8988T (cell line): Measurements from ENCODE around the gene SLC16A4.
"Not testable (repeated sequence)": the region's sequence is repeated elsewhere in the genome, so short reads cannot be mapped to it uniquely, and the experiment has no call there.

Experiments
- DNase-seq: peaks from one replicate; pipeline ENCODE4 v3.0.0; 2011

SLC16A4 gene

DNA sequence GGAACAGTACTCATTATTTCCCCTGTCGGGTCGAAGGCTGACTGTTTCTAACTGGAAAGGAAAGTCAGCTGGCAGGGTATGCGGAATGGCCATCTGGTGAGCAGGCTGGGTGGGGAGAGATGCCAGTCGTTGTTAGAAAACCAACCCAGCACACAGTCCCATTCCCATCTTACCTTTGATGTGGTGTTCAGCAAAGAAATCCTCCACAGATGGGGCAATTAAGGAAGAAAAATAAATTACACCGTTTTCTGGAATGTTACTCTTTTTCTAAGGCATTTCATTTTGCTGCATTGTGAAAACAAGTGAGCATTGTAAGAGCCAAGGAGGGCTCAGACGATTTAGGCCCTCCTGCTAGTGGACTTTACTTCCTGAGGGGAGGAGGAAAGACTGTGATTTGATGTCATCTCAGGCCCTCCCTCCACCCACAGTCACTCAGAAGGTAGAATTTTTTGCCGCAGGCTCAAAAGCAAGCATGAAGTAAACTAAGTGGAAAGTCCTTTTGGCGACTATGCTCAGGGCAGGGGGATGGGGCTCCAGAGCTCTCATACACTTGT is at the start of gene SLC16A4:
TSS of gene SLC16A4 (minus strand) at position 335 of the 554 bp plus-strand sequence. CDS start 1,703 bp downstream, outside the sequence.
- no peak for DNase-seq

DNA sequence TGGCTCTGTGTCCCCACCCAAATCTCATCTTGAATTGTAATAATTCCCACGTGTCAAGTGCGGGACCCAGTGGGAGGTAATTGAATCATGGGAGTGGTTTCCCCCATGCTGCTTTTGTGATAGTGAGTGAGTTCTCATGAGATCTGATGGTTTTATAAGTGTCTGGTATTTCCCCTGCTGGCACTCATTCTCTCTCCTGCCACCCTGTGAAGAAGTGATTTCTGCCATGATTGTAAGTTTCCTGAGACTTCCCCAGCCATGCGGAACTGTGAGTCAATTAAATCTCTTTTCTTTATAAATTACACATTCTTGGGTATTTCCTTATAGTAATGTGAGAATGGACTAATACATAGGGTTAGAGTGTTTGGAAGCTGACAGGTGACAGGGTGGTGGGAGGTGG is 49.0 kb upstream of the SLC16A4 start:
- DNase-seq = not testable (repeated sequence)

DNA sequence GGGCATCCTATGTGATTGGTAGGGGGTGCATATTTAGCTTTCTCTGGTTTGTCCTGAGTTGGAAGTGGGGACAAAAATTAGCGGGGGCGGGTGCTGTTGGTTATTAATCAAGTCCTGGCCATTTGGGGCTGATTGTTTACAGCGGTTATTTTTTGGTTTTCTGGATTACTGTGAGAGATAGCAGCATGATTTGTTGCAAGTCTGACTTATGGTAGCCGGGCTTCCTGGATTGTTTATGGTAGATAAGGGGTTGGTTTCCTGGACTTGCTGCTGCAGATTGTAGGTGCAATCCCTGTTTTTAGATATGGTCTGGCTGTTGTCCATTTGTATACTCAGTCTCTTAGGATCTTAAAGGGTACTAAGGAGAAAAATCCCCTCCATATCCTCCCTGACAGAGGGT is 48.1 kb upstream of the SLC16A4 start:
- no peak for DNase-seq

DNA sequence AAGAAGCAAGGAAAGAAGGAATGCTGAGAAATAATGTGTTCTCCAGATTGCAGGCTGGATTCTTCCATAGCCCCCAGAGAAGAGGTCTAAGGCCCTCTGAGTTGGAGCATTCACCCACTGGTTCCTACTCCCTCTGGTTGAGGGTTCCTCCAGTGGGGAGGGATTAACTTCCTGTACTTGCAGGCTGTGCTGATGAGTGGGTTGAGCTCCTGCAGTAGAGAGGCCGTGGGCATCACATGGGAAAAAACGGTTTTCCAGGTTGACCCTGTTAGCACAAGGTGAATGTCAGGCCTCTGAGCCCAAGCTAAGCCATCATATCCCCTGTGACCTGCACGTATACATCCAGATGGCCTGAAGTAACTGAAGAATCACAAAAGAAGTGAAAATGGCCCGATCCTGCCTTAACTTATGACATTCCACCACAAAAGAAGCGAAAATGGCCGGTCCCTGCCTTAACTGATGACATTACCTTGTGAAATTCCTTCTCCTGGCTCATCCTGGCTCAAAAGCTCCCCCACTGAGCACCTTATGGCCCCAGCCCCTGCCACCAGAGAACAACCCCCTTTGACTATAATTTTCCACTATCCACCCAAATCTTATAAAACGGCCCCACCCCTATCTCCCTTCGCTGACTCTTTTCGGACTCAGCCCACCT is 46.9 kb upstream of the SLC16A4 start:
- DNase-seq = not testable (repeated sequence)

DNA sequence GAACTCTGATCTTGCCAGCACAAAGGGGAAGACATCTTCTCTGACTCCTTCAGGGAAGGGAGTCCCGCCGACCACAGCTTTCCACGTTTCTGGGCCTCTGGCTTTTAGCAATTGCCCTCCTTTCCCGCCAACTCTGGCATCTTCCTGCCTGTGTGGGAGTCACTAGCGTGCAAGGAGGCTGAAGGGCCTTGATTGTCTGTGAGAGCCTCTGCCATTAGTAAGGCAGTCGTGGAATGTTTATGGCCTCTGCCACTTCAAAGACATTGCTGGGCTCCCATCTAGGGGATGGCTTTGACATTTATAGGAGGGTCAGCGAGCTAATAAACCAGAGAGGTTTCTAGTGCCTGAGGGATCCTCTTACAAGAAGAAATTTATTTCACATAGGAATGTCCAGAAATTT is 45.8 kb upstream of the SLC16A4 start:
- DNase-seq = no peak

DNA sequence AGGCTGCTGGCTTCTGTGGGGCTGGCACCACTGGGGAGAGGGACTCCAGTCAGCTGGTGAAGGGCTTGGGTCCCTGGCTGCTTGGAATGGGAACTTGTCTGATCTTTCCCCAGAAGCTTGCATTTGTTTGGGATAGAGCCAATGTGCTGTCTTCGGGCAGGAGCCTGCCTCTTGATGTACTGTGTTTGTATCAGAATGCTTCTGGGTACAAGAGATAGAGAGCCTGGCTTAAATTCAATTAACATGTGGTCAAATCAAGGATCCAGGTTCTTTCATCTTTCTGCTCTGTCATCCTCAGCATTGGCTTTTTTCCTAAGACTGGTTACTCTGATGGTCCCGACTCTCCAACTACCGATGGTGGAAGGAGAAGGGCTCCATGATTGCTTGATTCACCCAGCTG is 44.1 kb upstream of the SLC16A4 start:
- DNase-seq = no peak

DNA sequence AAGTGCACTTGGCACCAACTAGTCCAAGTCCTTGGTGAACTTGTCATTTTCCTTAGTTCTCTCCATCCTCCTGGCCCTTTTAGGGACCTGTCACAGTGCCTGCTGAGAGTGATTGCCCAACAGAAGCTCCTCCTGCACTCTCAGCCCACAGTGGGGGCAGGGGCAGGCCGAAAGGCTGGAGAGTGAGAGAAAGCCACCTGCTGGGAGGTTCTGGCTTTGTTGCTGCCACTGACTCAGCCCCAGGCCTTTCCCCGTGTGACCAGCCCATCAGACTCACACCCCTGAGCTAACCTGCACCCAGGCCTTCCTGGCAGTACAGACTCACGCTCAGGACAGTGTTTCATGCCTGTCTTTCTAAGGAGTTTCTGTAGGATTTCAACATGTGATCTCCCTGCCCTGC is 43.0 kb upstream of the SLC16A4 start:
- DNase-seq = peak; percentile 39

DNA sequence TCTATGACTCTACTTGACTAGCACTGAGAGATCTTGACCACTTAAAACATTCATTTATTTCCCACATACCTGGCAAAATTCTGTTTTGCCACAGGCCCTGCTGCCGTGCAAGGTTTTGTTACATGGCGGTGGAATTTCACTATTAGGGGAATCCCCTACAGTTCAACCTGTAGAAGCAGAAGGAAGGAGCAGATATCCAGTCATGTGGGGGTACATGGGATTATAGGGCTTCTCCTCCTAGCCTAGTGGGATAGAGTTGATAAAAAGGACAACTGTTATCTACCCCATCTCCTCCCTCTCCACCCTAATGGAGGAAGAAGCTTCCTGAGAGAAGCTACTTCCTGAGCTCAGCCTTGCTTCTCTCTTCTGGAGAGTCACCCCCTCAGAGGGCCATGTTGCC is 42.4 kb upstream of the SLC16A4 start:
- no peak for DNase-seq

DNA sequence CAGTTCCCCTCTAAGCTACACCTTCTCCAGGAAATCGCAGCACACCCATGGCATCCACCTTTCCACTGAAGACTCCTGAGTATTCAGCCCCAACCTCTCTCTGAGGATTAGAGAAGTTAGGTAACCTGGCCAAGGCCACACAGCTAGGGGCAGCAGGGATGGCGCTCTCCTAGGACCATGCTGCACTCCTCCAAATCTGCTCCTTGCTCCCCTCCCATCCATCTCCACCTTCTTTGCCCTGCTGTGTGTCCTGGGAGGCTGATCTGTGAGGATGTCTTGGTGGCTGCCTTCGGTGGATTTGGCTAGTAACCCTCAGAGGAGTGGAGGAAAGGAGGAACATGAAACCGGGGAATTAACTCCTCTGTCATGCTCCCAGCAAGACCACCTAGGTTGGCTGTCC is 40.1 kb upstream of the SLC16A4 start:
- DNase-seq = no peak

DNA sequence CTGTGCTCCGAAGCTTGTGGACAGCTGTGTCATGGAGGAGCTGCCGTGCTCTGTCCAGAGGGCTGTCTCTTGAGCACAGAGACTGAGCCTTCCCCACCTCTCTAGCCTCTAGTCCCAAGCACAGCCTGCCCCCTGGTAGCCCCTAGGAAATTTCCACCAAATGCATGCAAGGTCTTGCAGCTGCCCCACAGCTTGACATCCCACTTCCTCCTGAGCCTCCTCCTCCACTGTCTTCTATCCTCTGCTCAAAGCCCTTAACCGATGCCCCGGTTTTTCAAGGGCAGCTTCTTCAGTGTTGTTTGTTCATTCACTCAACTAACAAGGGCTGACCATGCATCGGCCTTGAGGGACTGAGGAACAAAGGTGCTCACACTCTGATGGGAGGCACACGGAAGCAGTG is 39.5 kb upstream of the SLC16A4 start:
- no peak for DNase-seq

DNA sequence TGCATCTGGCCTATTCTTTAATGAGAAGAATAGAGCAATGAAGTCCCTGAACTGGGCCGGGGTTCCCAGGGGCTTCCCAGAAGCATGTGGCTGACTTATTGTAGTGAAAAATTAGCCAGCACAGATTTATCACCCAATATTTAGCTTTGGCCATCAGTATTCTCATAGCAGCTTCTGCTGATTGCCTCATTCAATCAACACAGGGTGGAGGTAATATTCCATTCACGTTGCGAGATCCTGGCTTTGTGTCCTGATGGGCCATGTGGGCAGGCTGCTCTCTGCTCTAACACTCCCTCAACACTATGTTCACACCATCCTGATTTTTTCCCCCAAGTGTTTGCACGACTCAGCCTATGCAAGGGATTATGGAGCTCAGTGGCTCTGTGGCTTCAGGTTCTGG is 38.1 kb upstream of the SLC16A4 start:
- DNase-seq = no peak

DNA sequence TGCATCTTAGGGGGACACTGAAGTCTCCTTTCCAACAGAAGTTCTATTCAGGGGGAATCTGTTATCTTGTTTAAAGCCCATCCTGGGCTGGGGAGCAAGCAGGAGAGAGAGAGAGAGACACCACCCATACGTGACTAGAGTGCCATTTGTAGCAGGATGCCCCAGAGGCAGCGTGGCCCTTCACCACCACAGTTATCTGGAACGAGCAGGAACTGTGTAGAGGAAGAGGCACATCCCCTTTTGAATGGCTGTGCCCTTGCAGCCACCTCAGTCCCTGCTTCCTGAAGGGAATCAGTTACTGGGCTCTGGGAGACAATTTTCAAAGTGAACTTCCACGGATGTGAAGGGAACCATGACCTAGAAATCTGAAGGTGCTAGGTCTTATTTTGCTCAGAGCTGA is 36.0 kb upstream of the SLC16A4 start:
- no peak for DNase-seq

DNA sequence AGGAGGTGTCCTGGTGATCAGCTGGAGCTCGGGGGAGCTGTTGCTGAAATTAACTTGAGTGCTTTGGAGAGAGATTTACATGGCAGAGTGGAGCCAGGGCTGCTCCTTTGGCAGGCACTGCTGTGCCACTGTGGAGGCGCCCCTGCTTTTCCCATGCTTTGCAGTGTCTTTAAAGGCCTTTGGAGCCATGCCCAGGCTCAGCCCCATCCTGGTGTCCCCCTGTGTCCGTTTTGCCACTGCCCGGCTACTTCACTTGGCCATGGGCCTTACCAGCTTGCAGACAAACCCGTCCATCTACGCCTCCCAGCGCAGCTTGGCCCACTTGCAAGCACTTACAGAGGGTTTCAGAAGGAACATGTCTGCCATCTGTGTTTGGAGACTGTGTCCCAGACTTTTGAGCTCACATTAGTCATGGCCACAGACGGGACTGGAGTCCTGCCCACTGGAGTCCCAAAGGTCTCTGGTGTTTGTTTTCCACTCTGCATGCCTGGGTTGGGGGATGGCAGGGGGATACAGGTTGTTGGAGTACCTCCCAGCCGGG is 34.9 kb upstream of the SLC16A4 start:
- DNase-seq = no peak

DNA sequence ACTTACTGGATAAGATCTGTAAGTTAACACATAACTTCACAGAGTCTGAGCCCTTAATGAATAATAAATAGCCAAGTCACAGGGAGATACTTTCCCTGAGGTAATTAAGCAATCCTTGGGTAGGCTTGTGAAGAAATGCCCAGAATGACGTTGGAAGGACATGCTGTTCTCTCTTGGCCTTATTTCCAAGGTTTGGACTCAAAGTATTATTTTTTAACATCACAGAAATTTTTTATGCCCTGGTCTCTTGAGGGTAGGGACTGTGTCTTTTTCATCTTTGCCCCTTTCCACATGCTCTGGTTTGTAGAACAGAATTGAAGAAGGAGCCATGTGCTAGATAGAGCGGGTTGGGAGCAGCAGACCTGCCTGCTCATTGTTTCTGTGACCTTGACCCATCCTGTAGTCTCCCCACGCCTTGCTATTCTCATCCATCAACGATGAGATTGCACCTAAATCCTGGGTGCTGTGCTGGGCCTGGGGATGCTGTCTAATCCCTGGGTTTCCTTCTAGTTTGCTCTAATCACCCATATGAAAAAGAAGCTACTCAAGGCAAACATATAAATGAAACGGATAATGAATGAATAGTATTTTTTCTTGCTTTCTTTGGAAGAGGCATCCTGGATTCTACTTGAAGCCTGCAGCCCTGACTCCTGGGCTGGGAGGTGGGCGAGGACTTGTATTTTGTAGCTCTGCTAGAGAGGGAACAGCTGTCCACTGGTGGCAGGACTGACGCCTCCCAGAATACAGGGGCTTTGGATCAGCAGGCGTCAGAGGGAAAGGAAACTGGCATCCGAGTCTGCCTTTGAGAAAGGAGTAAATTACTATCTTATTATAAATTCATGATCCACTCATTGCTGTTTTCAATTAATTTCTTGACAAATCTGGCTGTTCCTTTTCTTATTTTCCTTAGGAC is 34.1 kb upstream of the SLC16A4 start:
- DNase-seq = no peak

DNA sequence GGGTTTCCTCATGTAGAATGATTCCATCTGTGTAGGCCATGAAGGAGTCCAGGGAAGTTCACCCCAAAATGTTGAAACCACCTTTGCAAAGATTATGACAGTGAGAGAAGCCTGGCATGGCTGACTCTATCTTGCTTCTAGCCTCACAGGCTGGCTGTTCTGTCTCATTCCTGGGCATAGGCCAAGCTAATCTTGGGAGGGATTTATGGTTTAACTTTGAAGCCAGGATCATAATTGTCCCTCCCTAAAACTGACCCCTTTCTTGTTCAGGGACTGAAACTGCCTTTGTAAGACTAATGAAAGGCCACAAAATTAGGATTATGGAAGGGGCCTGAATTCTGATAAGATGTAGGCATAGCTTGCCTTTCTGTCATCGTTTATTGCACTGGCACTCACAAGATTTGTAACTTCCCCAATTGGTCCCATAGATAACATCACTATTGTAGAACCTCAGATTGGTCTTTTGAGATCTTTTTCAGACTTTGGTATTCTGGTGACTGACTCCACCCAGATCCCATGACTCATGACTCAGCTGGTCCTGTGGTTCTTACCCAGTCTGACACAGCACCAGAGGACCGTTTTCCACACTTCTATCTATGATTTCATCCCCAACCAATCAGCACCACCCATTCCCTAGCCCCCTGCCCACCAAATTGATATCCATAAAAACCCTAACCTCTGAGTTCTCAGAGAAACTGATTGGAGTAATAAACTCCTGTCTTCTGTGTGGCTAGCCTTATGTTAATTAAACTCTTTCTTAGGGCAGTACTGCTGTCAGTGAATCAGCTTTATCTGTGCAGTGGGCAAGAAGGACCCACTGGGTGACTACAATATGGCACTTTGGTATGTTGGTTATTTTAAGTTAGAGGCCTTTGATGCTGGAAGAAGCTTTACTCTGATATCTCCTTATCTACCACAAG is 30.3 kb upstream of the SLC16A4 start:
- no peak for DNase-seq

DNA sequence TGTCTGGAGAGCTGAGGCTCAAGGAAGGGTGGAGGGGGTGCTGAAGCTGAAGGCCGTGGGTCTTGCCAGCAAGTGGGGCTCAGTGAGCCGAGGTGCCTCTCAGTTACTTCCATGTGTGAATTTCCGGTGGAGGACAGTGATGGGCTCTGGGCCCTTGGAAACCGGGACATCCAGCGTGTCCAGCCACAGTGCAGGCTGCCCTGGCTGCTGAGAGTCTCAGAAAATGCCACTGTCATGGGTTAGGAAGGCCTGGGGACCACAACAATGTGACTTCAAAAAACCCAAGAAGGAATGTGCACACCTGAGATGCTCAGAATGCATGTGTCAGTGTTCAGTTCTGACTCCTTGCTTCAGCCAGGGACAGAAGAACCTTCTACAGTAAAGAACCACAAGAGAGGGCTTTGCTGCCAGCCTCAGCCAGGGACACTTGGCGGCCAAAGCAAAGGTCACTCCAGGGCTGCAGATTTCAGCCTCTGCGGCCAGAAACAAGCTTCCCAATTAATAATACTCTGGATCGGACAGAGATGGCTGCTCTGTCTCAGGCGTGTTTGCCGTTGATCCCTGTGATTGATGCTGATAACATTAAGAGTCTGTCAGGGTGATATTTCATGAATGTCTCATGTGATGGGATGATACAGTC is 29.3 kb upstream of the SLC16A4 start:
- no peak for DNase-seq

DNA sequence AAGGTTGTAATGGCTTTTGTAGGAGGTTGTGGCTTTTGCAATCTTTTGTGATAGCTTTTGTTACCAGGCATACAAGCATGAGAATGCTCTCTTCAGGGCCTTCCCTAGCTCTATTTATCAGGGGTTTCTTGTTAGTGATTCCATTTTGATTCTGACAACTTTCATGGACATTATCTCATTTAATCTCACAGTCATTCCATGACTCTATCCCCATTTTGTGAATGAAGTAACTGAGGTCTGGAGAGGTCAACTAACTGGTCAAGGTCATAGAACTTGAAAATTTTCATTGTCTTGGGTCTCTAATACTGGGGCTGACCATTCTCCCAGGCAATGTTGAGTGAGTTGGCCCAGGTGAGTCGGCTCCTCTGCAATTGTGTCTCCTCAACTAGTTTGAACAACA is 27.9 kb upstream of the SLC16A4 start:
- no peak for DNase-seq

DNA sequence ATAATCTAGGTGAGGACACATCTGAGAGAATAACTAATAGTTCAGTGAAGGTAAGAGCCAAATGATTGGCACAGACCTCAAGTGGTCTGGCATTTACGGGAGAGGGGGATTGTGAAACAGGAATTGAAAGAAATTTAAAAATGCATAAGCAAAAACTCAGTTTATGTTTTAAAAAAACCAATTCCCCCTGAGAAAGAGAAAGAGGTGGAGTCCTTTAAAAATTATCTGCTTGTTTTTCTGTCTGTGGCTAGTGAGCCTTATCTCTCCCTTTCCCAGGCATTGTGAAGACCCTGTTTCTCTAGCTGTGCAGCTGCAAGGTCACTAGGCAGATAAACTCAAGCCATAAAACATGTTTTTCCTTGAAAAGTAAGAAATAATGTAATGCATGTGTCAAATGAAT is 22.2 kb upstream of the SLC16A4 start:
- not testable (repeated sequence) for DNase-seq

DNA sequence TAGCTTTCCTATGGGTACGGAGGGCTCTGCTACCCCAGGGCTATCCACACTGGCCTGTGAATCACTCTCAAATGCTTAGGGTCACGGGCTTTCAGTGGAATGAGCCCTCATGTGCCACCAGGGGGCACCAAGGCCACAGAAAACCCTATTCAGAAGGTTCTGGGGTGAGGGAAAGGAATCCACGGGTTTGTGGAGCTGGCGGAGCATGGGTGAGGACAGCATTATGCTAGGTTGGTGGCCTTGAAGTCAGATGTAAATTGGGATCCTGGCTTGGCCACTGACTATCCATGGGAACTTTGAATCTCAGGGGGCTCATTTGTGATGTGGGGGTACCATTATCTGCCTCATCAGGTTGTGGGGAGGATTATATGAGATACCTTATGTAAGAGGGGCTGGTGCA is 21.8 kb upstream of the SLC16A4 start:
- peak; percentile 21 for DNase-seq

DNA sequence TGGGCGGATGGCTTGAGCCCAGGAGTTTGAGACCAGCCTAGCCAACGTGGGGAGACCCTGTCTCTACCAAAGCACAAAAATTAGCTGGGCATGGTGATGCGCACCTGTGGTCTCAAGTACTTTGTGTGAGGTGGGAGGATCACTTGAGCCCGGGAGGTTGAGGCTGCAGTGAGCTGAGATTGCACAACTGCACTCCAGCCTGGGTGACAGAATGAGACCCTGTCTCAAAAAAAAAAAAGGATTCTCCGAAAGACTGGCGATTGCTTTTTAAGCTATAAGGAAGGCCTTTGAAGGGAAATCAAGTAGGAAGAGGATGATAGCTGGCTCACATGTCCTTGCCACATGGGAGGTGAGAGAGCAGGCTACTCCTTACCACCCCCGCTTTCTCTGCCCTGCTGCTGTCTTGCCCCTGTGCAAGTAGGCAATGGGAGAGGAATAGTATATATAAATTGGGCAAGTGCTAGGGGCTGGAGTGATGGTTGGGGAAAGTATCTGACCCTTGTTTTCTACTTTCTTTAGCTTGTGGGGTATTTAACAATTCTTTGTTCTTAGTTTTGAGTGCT is 20.4 kb upstream of the SLC16A4 start:
- no peak for DNase-seq

DNA sequence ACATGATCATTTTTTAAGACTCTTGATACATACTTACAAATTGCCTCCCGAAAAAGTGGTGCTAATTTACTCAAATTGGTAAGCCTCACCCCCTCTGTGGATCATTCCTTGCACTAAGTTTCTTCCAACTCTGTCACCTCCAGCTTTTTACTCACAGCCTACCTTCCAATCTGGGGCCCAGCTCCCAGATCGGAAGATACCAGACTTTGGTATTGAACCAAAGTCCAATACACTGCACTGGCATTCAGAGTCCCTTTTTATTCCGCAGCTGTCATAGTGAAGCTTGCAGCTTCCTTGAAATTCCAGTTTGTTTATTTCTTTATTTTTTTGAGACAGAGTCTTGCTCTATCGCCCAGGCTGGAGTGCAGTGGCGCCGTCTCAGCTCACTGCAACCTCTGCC is 18.5 kb upstream of the SLC16A4 start:
- no peak for DNase-seq

DNA sequence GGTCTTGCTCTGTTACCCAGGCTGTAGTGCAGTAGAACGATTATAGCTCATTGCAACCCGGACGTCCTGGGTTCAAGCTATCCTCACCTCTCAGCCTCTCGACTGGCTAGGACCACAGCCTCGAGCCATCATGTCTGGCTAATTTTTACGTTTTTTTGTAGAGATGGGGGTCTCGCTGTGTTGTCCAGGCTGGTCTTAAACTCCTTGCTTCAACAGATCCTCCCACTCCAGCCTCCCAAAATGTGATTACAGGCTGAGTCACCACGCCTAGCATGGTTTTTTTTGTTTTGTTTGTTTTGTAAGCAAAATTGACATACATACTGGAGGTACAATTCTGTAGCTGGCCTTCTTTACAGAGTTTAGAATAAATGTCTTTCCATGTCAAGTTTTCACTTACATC is 17.7 kb upstream of the SLC16A4 start:
- DNase-seq = no peak
